Measurements from ENCODE around the gene PCLAF.

- no peak for TF ChIP-seq CTCF (IDR thresholded peaks at IDR 0.05)
- TF ChIP-seq EP300 (IDR thresholded peaks at IDR 0.05): no peak
Observed at GRCh38 chr15:64373360-64373759, 7.9 kb downstream of the PCLAF start.
